OCI-LY3 (cell line): ENCODE results near the gene CD28.

Experiments
- CTCF ChIP-seq: fragments of 200-600, 300-600 bp; sonication (generic); IDR thresholded peaks from 2 replicates; pipeline ENCODE4 v1.5.1; 2014; ENCODE audit warnings: antibody characterized with exemption, low read length, low read depth
- EZH2phosphoT487 ChIP-seq: fragments of 200-600 bp; shearing (Covaris generic); IDR thresholded peaks from 2 replicates; pipeline ENCODE4 v1.6.1; 2018; ENCODE audit warnings: antibody characterized with exemption, mixed run types, low read depth

DNA sequence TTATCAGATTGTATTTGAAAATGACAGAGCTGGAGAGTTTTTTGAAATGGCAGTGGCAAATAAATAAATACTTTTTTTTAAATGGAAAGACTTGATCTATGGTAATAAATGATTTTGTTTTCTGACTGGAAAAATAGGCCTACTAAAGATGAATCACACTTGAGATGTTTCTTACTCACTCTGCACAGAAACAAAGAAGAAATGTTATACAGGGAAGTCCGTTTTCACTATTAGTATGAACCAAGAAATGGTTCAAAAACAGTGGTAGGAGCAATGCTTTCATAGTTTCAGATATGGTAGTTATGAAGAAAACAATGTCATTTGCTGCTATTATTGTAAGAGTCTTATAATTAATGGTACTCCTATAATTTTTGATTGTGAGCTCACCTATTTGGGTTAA, 30.9 kb downstream of the CD28 start:
- TF ChIP-seq EZH2phosphoT487 (no peak), CTCF (no peak)
